ENCODE measurements around the gene NFIC.
"Not testable (repeated sequence)": the region's sequence is repeated elsewhere in the genome, so short reads cannot be mapped to it uniquely, and the experiment has no call there.

NFIC gene

GRCh38 chr19:3497757-3498520 is 131.6 kb downstream of the NFIC start:
- no peak for DNase-seq

GRCh38 chr19:3499738-3500428 is 133.5 kb downstream of the NFIC start:
- no peak for DNase-seq

- peak; percentile 98 for DNase-seq
Measured at GRCh38 chr19:3500429-3501101, 134.2 kb downstream of the NFIC start, which contains the start of gene DOHH. DOHH (minus strand) TSS chr19:3500674; CDS start chr19:3496814, 3,860 bp downstream.

- no peak for DNase-seq
Measured at GRCh38 chr19:3501780-3502179, 135.4 kb downstream of the NFIC start.

GRCh38 chr19:3503036-3503572 is 136.7 kb downstream of the NFIC start:
- no peak for DNase-seq

- DNase-seq = no peak
Measured at GRCh38 chr19:3504735-3505134, 138.4 kb downstream of the NFIC start.

GRCh38 chr19:3505598-3506383 is 139.4 kb downstream of the NFIC start, which contains the start of gene FZR1:
FZR1 (plus strand) TSS chr19:3506311; CDS start chr19:3522990, 16,679 bp downstream.
- DNase-seq = peak; percentile 100

- peak; percentile 59 for DNase-seq
Measured at GRCh38 chr19:3506384-3507340, 140.3 kb downstream of the NFIC start.

GRCh38 chr19:3507371-3508120 is 141.2 kb downstream of the NFIC start:
- DNase-seq = peak; percentile 51

- not testable (repeated sequence) for DNase-seq
Measured at GRCh38 chr19:3508121-3508661, 141.8 kb downstream of the NFIC start.

- DNase-seq = no peak
Measured at GRCh38 chr19:3508771-3509535, 142.6 kb downstream of the NFIC start.

GRCh38 chr19:3509566-3509989 is 143.2 kb downstream of the NFIC start:
- DNase-seq = no peak

- DNase-seq = no peak
Measured at GRCh38 chr19:3510727-3511126, 144.3 kb downstream of the NFIC start.

GRCh38 chr19:3511506-3512251 is 145.3 kb downstream of the NFIC start:
- no peak for DNase-seq

- DNase-seq = no peak
Measured at GRCh38 chr19:3512562-3513228, 146.3 kb downstream of the NFIC start.

GRCh38 chr19:3513229-3514140 is 147.1 kb downstream of the NFIC start:
- DNase-seq = no peak

- DNase-seq = no peak
Measured at GRCh38 chr19:3514930-3515329, 148.5 kb downstream of the NFIC start.

Measured in femur (tissue), 1 donor.